Transverse colon (tissue), 4 donors: ENCODE measurements around the gene CARF. TPM values are rescaled to one million over a fixed set of nuclear protein-coding genes. Genes with fewer than 3 reads are reported as not detected.
"Not testable (repeated sequence)": the region's sequence is repeated elsewhere in the genome, so short reads cannot be mapped to it uniquely, and the experiment has no call there.

Experiments used
- DNase-seq: peaks from one replicate; pipeline ENCODE4 v3.0.0-alpha.2; 2019
- H3K27ac ChIP-seq, 4 donors: fragments of 200-600 bp; sonication (generic); 2 replicates each; pipeline ENCODE4 v1.5.1; 2016 to 2018; ENCODE audit warnings: inconsistent platforms in 4 of 4
- H3K27me3 ChIP-seq: fragments of 200-600 bp; sonication (generic); 2 replicates; pipeline ENCODE4 v1.5.1; 2017; ENCODE audit warnings: inconsistent platforms
- H3K36me3 ChIP-seq, 4 donors: fragments of 200-600 bp; sonication (generic); 2 replicates each; pipeline ENCODE4 v1.5.1; 2017 to 2019; ENCODE audit warnings: inconsistent platforms in 4 of 4
- H3K4me1 ChIP-seq, 4 donors: fragments of 200-600 bp; sonication (generic); 2 replicates each; pipeline ENCODE4 v1.5.1; 2017 to 2020; ENCODE audit warnings: inconsistent platforms in 4 of 4
- H3K4me3 ChIP-seq, 4 donors: fragments of 200-600 bp; sonication (generic); 1 replicate in 1 of 4; 2 replicates in 3 of 4; pipeline versions ENCODE4 v1.5.1 to v1.6.1; 2017 to 2019; ENCODE audit warnings: inconsistent platforms in 4 of 4
- H3K9me3 ChIP-seq, 2 donors: fragments of 200-600 bp; sonication (generic); 2 replicates each; pipeline ENCODE4 v1.5.1; 2017 to 2019; ENCODE audit warnings: inconsistent platforms in 2 of 2
- CTCF ChIP-seq, 5 experiments: fragments of 200-600 bp in 3 of 5; fragments of 450-650 bp in 2 of 5; sonication (generic) in 3 of 5; IDR thresholded peaks; 1 replicate in 2 of 5; 2 replicates in 3 of 5; pipeline ENCODE4 v1.5.1; 2016 to 2017; ENCODE audit warnings: antibody characterized with exemption in 5 of 5, inconsistent platforms in 3 of 5, mild to moderate bottlenecking in 2 of 5, moderate library complexity in 1 of 5
- EP300 ChIP-seq: sonication (generic); formaldehyde crosslinking; IDR thresholded peaks from one replicate; pipeline ENCODE4 v1.6.1; 2017; ENCODE audit warnings: antibody characterized with exemption, low read depth
- POLR2A ChIP-seq: fragments of 450-650 bp; IDR thresholded peaks from one replicate; pipeline ENCODE4 v1.6.1; 2016; ENCODE audit warnings: antibody characterized with exemption, mild to moderate bottlenecking, moderate library complexity
- POLR2AphosphoS5 ChIP-seq, 3 donors: sonication (generic); formaldehyde crosslinking; IDR thresholded peaks; one replicate each; pipeline ENCODE4 v1.6.1; 2016; ENCODE audit warnings: antibody characterized with exemption in 3 of 3
- WGBS, 2 donors: methylation state at CpG; one replicate each; pipeline ENCODE4 v1.1.5; 2018; ENCODE audit warnings: low coverage in 1 of 2; 5-methylcytosine and 5-hydroxymethylcytosine counted together
- in situ Hi-C, 4 donors: fragments of 200-750 bp; cut with MboI; loops; one replicate each; pipeline versions ENCODE4 v1.15.0 to v1.15.1; 2017; ENCODE audit warnings: low sequenced_read_pairs in 3 of 4, low pct_ligation_motif_present in 1 of 4, low pct_unique_long_range_greater_than_20kb in 1 of 4
- intact Hi-C: fragments of 100-400 bp; cut with DNase I; formaldehyde crosslinking; loops from one replicate; pipeline ENCODE4 v1.15.1; 2023; ENCODE audit warnings: low total_unique reads
- total RNA-seq, 4 donors: library from RNA; depleted of rRNA; stranded (reverse); fragments of >200 nt; gene quantifications; one replicate each; pipeline ENCODE4 v1.1.0, GENCODE V29; 2016

CARF gene
- total RNA-seq, 4 donors from 2014 or later, result 11.0 to 98.4 (median 54.8) TPM

- DNase-seq, result no peak
- 80 to 82% methylated on average over 3 of the region's 3 CpGs for WGBS, 2 donors
These were observed 32.7 kb downstream of the CARF start for GRCh38 chr2:202944816-202945215.

GRCh38 chr2:202945497-202945896, 33.4 kb downstream of the CARF start:
- Histone ChIP-seq H3K36me3 (peaks cover 0 to 25% (median 10%) of the 10 kb centered on the region in 4 donors), H3K27ac (no peak overlapping the region), H3K27me3 (no peaks in the 10 kb centered on the region), H3K4me1 (no peaks in the 10 kb centered on the region), H3K4me3 (no peak overlapping the region), H3K9me3 (peaks cover 8 to 14% of the 10 kb centered on the region in 2 donors)
- intact Hi-C loops, result no loop called here
- in situ Hi-C loops, result no loop called here
- 97 to 100% methylated on average over 2 of the region's 2 CpGs for WGBS, 2 donors
- TF ChIP-seq CTCF (IDR thresholded peaks at IDR 0.05), result no peak
- no peak for TF ChIP-seq EP300
- no peak for TF ChIP-seq POLR2A
- no peak for TF ChIP-seq POLR2AphosphoS5 (IDR thresholded peaks at IDR 0.05)
- DNase-seq, result no peak

More at GRCh38 chr2:202944816-202945215, 32.7 kb downstream of the CARF start:
- Histone ChIP-seq H3K9me3 (peaks cover 8 to 14% of the 10 kb centered on the region in 2 donors), H3K27ac (no peak overlapping the region), H3K36me3 (peaks cover 0 to 25% (median 10%) of the 10 kb centered on the region in 4 donors), H3K4me1 (no peaks in the 10 kb centered on the region), H3K4me3 (no peak overlapping the region), H3K27me3 (no peaks in the 10 kb centered on the region)
- intact Hi-C loops (no loop called here), in situ Hi-C loops (no loop called here)
- TF ChIP-seq POLR2A (no peak), CTCF (IDR thresholded peaks at IDR 0.05) (no peak), EP300 (no peak), POLR2AphosphoS5 (IDR thresholded peaks at IDR 0.05) (no peak)

GRCh38 chr2:202949333-202949732, 37.3 kb downstream of the CARF start:
- Histone ChIP-seq H3K36me3 (peaks cover 0 to 26% (median 8%) of the 10 kb centered on the region in 4 donors), H3K9me3 (peaks cover 8 to 14% of the 10 kb centered on the region in 2 donors)
- H3K4me1 ChIP-seq, intact Hi-C loops, DNase-seq, H3K27ac ChIP-seq, H3K27me3 ChIP-seq, in situ Hi-C loops, H3K4me3 ChIP-seq: not testable (repeated sequence)
- 92 to 98% methylated on average over 2 to 3 of the region's 3 CpGs for WGBS, 2 donors

- intact Hi-C loops, result no loop called here
- peaks cover 0 to 16% (median 4%) of the 10 kb centered on the region in 4 donors for H3K36me3 ChIP-seq
- no peaks in the 10 kb centered on the region for H3K27me3 ChIP-seq
- in situ Hi-C loops, result no loop called here
- WGBS, 2 donors, result 41 to 64% methylated on average over 2 of the region's 2 CpGs
- no peaks in the 10 kb centered on the region for H3K4me1 ChIP-seq
- no peak overlapping the region for H3K4me3 ChIP-seq
- H3K27ac ChIP-seq, result no peak overlapping the region
- TF ChIP-seq EP300, result no peak
- TF ChIP-seq POLR2AphosphoS5 (IDR thresholded peaks at IDR 0.05), result no peak
- no peak for TF ChIP-seq CTCF (IDR thresholded peaks at IDR 0.05)
- no peak for TF ChIP-seq POLR2A
- no peak for DNase-seq
- H3K9me3 ChIP-seq, result peaks cover 8% of the 10 kb centered on the region in 2 donors
These were observed 38.5 kb downstream of the CARF start for GRCh38 chr2:202950592-202950991.

GRCh38 chr2:202960524-202960923, 48.4 kb downstream of the CARF start:
- 95% methylated on average over 4 to 6 of the region's 6 CpGs for WGBS, 2 donors
- Histone ChIP-seq H3K27me3 (no peaks in the 10 kb centered on the region), H3K4me3 (no peak overlapping the region), H3K36me3 (peaks cover 0 to 6% (median 2%) of the 10 kb centered on the region in 4 donors), H3K4me1 (no peaks in the 10 kb centered on the region), H3K9me3 (no peaks in the 10 kb centered on the region), H3K27ac (no peak overlapping the region)
- intact Hi-C loops, result no loop called here
- in situ Hi-C loops, result no loop called here
- TF ChIP-seq EP300, result no peak
- no peak for TF ChIP-seq POLR2A
- no peak for TF ChIP-seq CTCF (IDR thresholded peaks at IDR 0.05)
- TF ChIP-seq POLR2AphosphoS5 (IDR thresholded peaks at IDR 0.05), result no peak
- no peak for DNase-seq
